ENCODE results near the gene INHBA. TPM values are rescaled to one million over a fixed set of nuclear protein-coding genes. Genes with fewer than 3 reads are reported as not detected.
A peak's percentile ranks its signal among the peaks of the same experiment; 100 is the strongest.

Gene INHBA
- total and polyA plus RNA-seq, 9 of the 15 experiments (the other 6 are each of a cell fraction or from before 2014, with no cell fraction given), result 0.02 to 0.04 TPM; not detected in 7

GRCh38 chr7:41710838-41711237 is 7.9 kb upstream of the INHBA start (continued):
- no peak for TF ChIP-seq ZHX1 (conservative IDR thresholded peaks at IDR 0.05; ENCODE audit: low read length)

- ChIA-PET POLR2A (no interaction called here), CTCF (ENCODE audit: low intra/inter-chr PET ratio) (no interaction called here)
- Histone ChIP-seq H3K27ac (ENCODE audit: extremely low read depth, low read depth, low read length) (no peak overlapping the region), H3K36me3 (ENCODE audit: control insufficient read depth, insufficient read depth, low read length) (no peaks in the 10 kb centered on the region), H3K4me3 (no peak overlapping the region), H3K4me1 (replicated peaks in 1 of 2; ENCODE audit: control insufficient read depth in 2 of 2, insufficient read depth in 2 of 2, low read length in 2 of 2) (peaks cover 0 to 7% of the 10 kb centered on the region in 2 experiments; a peak in 1 of 5 replicates), H3K9me1 (ENCODE audit: control insufficient read depth, insufficient read depth, low read length) (no peaks in the 10 kb centered on the region), H2AFZ (ENCODE audit: low read depth, low read length) (no peak overlapping the region), H3K4me2 (ENCODE audit: insufficient read depth, low read length) (no peak overlapping the region), H3K9ac (ENCODE audit: insufficient read depth in 1 of 2, low read depth in 2 of 2, low read length in 2 of 2) (no peak overlapping the region), H3K79me2 (ENCODE audit: control insufficient read depth, insufficient read depth, low read length) (no peaks in the 10 kb centered on the region), H3K9me3 (replicated peaks; ENCODE audit: control insufficient read depth, insufficient read depth, low read depth, low read length) (no peaks in the 10 kb centered on the region), H3K27me3 (ENCODE audit: control insufficient read depth in 2 of 2, insufficient read depth in 2 of 2, low read length in 2 of 2) (peaks cover 0 to 5% of the 10 kb centered on the region in 2 experiments; a peak in 1 of 5 replicates), H4K20me1 (replicated peaks; ENCODE audit: control insufficient read depth, insufficient read depth, low read length) (no peaks in the 10 kb centered on the region)
- no peak for TF ChIP-seq ZNF740 (CRISPR knock-in tag; IDR thresholded peaks at IDR 0.05)
- no peak for TF ChIP-seq ZNF740 (tag; IDR thresholded peaks at IDR 0.05)
- TF ChIP-seq ATF1 (CRISPR knock-in tag; IDR thresholded peaks at IDR 0.05), result no peak
- 0 out of 2 replicates have a peak, but pooled peaks have one; percentile 20 for TF ChIP-seq ATF1 (tag; IDR thresholded peaks at IDR 0.05)
- TF ChIP-seq EGR1 (conservative IDR thresholded peaks at IDR 0.05), result no peak
- no peak for TF ChIP-seq MAFK (IDR thresholded peaks at IDR 0.05; ENCODE audit: low read length)
- TF ChIP-seq MYBL2 (IDR thresholded peaks at IDR 0.05; ENCODE audit: low read depth), result no peak
- TF ChIP-seq MYBL2 (CRISPR knock-in tag; IDR thresholded peaks at IDR 0.05; ENCODE audit: borderline replicate concordance), result no peak
- ATAC-seq (no peak), DNase-seq (ENCODE audit: extremely low read depth in 1 of 4, low spot score in 3 of 4) (no peak), FAIRE-seq (no peak)
- WGBS (ENCODE audit: insufficient coverage, low coverage, missing lambda C conversion rate), result 3% methylated on average over 4 of the region's 4 CpGs
- in situ Hi-C loops (cut with MboI), result no loop called here
- BruUV-seq (replicated peaks), result no TSS peak
- intact Hi-C loops (cut with micrococcal nuclease), result loop anchor here (5.0 kb wide), 1 partner anchor 1382 kb away; no protein-coding TSS in a partner anchor
These were observed 6.7 kb upstream of the INHBA start for GRCh38 chr7:41709621-41710020.
